MM.1S (cell line): Measurements from ENCODE around the gene CFAP77.

Source experiments
- EZH2 ChIP-seq: fragments of 300-600 bp; sonication (generic); optimal IDR thresholded peaks from 2 replicates; pipeline ENCODE3; 2017; ENCODE audit warnings: low read depth, mild to moderate bottlenecking, antibody characterized with exemption, low read length, mixed read lengths
- EZH2phosphoT487 ChIP-seq: fragments of 300-600 bp; sonication (generic); IDR thresholded peaks from 2 replicates; pipeline ENCODE4 v1.6.1; 2018; ENCODE audit warnings: antibody characterized with exemption, low read length
- TF ChIP-seq, protein P1 (sequence below): fragments of 300-600 bp; sonication (generic); IDR thresholded peaks from 2 replicates; pipeline ENCODE4 v1.5.1; 2016; ENCODE audit warnings: antibody characterized with exemption, low read length, mixed read lengths

GRCh38 chr9:132460240-132460639, 50.2 kb downstream of the CFAP77 start:
- TF ChIP-seq, protein P1, sequence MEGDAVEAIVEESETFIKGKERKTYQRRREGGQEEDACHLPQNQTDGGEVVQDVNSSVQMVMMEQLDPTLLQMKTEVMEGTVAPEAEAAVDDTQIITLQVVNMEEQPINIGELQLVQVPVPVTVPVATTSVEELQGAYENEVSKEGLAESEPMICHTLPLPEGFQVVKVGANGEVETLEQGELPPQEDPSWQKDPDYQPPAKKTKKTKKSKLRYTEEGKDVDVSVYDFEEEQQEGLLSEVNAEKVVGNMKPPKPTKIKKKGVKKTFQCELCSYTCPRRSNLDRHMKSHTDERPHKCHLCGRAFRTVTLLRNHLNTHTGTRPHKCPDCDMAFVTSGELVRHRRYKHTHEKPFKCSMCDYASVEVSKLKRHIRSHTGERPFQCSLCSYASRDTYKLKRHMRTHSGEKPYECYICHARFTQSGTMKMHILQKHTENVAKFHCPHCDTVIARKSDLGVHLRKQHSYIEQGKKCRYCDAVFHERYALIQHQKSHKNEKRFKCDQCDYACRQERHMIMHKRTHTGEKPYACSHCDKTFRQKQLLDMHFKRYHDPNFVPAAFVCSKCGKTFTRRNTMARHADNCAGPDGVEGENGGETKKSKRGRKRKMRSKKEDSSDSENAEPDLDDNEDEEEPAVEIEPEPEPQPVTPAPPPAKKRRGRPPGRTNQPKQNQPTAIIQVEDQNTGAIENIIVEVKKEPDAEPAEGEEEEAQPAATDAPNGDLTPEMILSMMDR, result no peak
- TF ChIP-seq EZH2 (no peak), EZH2phosphoT487 (no peak)
